A172 (cell line): ENCODE data around the gene NFIX. TPM values are rescaled to one million over a fixed set of nuclear protein-coding genes. Genes with fewer than 3 reads are reported as not detected.

Experiments
- DNase-seq: peaks from one replicate; pipeline ENCODE4 v3.0.0-alpha.2; 2015; ENCODE audit warnings: low spot score
- total RNA-seq: library from RNA; depleted of rRNA; stranded (reverse); fragments of >200 nt; shearing (Covaris generic); gene quantifications from 2 replicates; pipeline ENCODE4 v1.2.3, GENCODE V29; 2014

The NFIX gene
- total RNA-seq, 1 experiment from 2014 or later: 25.7 TPM

DNA sequence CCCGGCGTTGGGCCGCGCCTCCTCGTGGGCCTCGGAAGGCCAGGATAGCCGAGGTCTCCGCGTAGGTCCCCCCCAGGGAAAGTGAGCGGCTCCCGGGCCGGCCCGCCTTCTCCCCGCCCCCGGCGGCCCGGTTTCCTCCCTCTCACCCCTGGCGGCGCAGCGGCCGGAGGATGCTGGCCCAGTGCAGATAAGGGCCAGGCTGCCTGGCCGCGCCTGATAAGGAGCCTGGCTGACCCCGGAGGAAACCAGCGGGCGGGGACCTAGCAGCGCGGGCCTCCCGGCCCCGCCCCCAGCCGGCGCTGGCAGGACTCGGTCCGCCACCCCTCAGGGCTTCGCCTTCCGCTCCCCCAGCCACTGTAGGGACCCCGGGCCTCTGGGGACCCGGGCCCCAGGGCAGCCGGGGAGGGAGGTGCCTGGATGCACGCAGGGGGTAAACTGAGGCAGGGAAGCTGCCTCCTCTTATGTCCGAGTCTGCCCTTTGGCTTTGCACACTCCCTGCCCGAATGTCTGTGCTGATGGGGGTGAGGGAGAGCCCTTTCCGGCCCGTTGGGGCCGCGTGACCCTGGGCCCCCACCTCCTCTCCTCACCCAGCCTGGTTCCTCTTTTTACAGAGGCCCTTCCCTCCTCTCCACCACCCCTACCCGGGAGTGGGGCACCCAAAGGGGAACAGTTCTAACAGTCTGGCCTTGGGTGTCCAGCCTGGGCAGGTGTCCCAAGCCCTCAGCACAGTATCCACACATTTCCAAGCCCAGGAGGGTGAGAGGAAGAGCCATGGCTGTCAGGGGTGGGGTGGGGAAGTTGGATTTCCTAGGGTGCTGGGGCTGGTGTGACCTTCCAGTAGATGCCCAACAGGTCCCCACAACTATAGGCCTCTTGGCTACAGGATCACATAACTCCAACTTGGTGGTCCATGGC, 107.6 kb downstream of the NFIX start, which contains the start of gene LYL1:
Gene LYL1 (minus strand): TSS at position 193 of the 915 bp plus-strand sequence. CDS start 1,687 bp downstream, outside the sequence.
- DNase-seq: no peak

DNA sequence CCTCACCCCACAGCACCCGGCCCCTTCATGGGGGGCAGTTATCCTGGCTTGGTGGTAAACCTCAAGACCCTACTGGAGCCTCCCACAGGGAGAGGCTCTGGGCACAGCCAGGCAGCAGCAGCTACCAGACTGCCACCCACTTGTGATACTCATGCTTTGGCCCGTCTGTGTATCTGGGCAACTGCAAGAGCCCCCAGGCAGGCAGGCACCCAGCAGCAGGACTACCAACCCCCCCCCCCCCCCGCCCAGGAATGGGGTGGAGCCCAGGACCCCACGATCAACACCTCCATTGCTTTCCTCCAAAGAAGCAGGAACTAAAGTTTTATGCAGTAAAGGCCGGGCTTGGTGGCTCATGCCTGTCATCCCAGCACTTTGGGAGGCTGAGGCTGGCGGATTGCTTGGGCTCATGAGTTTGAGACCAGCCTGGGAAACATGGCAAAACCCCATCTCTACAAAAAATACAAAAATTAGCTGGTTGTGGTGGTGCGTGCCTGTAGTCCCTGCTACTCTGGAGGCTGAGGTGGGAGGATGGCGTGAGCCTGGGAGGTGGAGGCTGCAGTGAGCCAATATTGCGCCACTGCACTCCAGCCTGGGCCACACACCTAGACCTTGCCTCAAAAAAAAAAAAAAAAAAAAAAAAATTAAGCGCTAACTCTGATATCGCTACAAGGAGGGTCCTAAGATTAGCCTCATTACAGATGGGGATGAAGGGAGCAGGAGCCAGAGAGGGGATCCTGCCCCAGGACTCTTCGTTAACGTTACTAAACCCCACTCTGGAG, 108.5 kb downstream of the NFIX start:
- no peak for DNase-seq

GRCh38 chr19:13104360-13104847, 109.1 kb downstream of the NFIX start:
- DNase-seq: no peak

- DNase-seq: no peak
Observed at GRCh38 chr19:13104848-13105711, 109.8 kb downstream of the NFIX start.

DNA sequence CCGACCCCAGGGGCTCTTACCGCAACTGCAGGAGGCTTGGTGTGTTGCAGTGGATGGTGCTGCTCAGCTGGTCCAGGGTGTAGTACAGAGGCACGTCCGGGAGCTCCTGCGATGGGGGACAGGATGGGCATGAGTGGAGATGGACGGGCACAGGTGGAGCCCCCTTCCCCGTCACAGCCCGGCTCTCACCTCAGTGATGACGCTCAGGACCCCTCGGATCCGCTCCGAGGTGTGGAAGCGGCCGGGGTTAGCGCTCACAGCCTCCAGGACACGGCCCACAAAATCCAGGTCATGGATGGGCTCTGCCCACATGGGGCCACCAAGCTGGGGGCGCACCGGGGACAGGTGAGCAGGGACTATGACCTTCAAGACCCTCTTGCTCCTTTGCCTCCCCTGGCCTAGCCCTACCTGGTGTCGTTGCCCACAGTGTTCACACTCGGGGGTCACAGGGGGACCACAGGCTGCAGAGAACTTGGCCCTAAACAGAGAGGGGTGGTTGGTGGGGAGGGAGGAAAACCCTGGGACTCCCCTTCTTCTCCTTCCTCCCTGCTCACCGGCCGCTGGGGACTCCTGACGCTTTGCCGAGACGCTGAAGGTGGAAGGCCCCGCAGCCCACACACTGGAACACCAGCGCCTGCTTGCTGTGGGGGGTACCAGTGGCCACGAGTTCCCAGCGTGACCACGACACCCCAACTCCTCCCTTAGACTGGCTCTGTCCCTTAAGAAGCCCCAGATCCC, 114.3 kb downstream of the NFIX start:
- no peak for DNase-seq

DNA sequence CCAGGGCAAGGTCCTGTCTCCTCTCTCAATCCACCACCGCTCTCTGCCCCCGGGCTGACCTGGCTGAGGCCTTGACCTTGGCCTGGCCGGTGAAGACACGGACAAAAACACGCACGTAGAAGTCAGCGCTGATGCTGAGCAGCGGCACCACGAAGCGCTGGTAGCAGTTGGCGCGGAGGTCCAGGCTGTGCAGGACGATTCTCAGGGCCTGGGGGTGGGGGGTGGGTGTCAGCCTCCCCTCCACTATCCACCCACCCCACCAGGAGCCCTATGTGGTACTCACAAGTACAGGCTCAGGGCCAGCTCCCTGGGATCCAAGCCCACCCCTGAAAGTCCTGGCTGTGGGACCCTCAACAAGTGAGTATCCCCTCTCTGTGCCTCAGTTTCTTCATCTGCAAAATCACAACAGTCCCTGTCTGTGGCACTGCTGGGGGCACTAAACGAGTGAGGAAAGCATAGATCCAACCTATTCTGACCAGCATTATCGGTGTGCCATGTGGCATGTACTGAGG, 114.9 kb downstream of the NFIX start:
- no peak for DNase-seq

- DNase-seq: no peak
Observed at GRCh38 chr19:13112555-13112954, 117.3 kb downstream of the NFIX start.

- no peak for DNase-seq
Observed at GRCh38 chr19:13115936-13116281, 120.6 kb downstream of the NFIX start.

- DNase-seq: peak; percentile 93
Observed at GRCh38 chr19:13116282-13117175, 121.3 kb downstream of the NFIX start, which contains the start of gene TRMT1. TSS of gene TRMT1 (minus strand) at chr19:13116740. CDS start at chr19:13116399, 341 bp downstream.

DNA sequence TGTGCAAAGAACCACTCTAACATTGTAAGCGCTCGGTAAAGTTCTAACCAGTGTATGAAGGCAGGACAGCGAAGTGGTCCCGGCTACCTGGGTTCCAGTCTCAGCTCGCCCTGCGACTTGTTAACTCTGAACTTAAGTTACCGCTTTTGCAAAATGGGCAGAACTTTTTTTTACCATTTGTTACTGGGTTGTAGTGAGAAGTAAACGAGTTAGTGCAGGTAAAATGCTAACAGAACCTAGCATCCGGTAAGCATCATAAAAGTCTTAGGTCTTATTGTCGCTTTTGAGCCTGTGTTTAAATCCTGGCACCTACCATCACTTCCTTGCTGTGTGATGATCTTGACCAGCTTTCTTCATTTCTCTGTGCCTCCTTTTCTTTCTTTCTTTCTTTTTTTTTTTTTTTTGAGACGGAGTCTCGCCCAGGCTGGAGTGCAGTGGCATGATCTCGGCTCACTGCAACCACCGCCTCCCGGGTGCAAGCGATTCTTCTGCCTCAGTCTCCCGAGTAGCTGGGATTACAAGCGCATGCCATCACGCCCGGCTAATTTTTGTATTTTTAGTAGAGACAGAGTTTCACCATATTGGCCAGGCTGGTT, 122.0 kb downstream of the NFIX start:
- no peak for DNase-seq

DNA sequence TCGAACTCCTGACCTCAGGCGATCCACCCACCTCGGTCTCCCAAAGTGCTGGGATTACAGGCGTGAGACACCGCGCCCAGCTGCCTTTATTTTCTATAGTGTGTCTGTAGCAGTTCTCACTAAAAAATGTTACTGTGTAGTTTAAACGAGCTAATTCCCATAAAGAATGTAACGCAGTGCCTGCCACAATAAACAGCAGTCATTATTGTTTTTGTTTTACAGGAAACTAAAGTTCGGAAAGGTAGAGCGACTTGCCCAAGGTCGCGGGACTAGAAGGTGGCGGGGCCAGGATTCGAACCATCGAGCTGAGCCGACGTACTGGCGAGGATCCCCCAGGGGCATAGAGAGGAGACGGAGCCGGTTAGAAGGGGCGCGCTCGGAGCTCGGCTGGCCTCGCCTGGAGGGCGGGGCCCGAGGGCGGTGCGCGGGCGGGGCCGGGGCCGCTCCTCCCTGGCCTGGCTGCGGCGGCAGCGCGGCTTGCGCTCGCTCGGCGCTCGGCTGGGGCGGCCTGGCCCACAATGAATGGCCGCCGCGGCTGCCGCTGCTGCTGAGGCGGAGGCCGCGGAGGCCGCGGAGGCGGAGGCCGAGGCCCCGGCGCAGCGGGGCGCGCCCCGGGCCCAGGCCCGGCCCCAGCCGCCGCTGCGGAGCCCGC, 122.6 kb downstream of the NFIX start, which contains the start of gene NACC1:
Gene NACC1 (plus strand): TSS at position 493 of the 652 bp plus-strand sequence. CDS start 16,944 bp downstream, outside the sequence.
- peak; percentile 74 for DNase-seq

DNA sequence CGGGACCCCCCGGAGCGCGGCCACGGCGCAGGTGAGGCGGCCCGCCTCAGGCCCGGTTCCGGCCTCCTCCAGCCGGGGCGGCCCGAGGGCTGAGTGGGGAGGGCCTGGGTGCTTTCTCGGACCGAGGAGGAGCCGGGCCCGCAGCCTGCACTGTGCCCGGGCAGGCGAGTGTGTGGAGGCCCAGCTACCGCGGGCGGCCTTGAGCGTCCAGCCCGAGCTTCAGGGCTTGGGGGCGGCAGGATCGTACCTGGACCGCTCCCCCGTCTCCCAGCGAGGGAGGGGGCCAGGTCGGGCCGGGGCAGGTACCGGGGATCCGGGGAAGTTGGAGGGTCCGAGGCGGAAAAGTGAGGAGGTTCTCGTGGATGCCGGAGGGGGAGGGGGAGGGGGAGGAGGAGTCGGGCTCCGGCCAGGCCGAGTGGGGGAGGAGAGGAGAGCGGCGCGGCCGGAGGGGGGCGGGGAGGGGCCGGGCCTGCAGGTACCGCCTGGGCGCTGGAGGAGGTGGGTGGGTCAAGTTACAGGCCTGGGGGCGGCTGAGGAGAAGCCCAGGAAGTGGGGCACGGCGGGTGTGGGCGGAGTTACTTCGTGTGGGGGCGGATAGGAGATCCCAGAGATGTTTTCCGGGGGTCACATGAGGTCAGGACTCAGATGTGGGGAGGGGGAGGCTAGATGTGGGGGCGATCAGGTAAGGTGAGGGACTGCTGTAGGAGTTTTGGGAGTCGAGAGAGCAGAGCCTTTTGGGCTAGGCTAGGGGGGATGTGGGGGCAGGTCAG, 123.3 kb downstream of the NFIX start:
- peak; percentile 30 for DNase-seq

GRCh38 chr19:13119627-13120026, 124.4 kb downstream of the NFIX start:
- no peak for DNase-seq

DNA sequence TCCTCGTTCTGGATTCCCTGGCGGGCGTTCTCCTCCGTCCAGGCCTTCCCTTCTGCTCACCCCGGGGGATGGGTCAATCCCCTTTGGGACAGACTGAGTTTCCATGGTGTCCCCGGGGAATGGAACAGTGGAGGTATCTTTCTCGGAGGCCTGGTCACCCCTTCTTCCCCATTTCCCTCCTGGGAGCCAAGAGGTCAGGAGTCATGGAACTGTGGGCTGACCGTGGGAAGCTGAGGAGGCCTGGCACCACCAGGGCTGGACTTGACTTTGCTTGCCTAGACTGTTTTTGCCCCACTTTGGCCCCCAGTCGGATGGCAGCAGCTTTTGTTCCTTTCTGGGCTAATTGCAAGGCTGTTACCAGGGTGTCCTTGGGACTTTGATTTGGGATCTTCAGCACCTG, 124.8 kb downstream of the NFIX start:
- no peak for DNase-seq

GRCh38 chr19:13120817-13121216, 125.5 kb downstream of the NFIX start:
- DNase-seq: no peak

GRCh38 chr19:13121551-13122274, 126.4 kb downstream of the NFIX start:
- DNase-seq: no peak
